ENCODE measurements around the gene OR1N1.
"Not testable (repeated sequence)": the region's sequence is repeated elsewhere in the genome, so short reads cannot be mapped to it uniquely, and the experiment has no call there.

Gene OR1N1, protein sequence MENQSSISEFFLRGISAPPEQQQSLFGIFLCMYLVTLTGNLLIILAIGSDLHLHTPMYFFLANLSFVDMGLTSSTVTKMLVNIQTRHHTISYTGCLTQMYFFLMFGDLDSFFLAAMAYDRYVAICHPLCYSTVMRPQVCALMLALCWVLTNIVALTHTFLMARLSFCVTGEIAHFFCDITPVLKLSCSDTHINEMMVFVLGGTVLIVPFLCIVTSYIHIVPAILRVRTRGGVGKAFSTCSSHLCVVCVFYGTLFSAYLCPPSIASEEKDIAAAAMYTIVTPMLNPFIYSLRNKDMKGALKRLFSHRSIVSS

GRCh38 chr9:122527193-122527592 lies at the start of gene OR1N1:
Gene OR1N1 (minus strand): TSS chr9:122527293. CDS start chr9:122527293, 0 bp downstream.
- no peak for DNase-seq (ENCODE audit: low read depth)

DNA sequence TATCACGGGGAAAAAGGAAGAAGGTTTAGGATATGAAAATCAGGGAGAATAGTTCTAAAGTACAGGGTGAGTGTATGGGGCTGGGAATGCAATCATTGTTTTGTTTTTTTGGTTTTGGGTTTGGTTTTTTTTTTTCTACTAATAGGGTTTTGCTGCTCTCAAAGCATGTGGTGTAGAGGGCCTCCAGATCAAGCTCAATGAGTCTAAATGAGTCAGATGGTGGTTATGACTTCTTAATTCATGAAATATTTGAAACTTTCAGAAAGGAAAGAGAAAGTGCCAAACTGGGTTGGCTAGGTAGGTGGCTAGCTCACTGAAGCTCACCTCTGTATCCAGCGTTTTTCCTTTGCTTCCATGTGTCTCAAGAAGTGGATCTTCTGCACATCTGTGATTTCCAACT lies 45.4 kb upstream of the OR1N1 start:
- no peak for DNase-seq (ENCODE audit: low read depth)

DNA sequence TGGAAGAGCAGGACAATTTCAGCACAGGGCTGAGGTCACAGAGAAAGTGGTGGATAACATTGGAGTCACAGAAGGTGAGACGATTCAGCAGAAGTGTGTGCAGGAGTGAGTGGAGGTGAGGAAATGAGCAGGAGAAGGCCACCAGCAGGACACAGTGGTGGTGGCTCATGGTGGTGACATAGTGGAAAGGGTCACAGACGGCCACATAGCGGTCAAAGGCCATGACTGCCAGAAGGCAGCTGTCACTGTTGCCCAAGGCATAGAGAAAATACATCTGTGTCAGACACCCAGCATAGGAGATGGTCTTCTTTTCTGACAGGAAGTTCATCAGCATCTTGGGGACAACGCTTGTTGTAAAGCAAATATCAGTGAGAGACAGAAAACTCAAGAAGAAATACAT lies 40.8 kb upstream of the OR1N1 start:
- DNase-seq (ENCODE audit: low read depth) = no peak

DNA sequence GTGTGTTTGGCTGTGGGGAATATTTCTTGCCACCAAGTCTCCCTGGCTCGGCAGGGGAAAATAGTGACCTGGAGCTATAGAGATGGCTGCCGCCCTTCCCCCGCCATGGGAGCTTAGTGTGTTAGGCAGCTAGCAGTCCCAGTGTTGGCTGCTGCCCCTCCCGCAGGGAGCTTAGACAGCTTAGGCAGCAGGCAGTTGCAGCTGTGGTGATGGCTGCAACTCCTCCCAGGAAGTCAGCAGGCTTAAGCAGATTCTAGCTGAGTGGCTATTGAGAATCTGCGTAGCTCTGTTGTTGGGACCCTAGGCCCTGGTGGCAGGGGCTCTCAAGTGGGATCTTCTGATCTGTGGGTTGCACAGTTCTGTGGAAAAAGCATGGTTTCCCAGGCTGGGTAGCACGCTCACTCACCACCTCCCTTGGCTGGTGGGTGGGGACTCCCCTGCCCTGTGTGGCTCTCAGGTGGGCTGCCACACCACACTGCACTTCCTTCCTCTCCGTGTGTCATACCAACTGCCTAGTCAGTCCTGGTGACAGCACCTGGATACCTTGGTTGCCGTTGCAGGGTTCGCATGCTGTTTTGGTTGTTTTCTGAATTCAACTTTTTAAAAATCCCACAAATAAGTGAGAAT lies 35.2 kb upstream of the OR1N1 start:
- DNase-seq (ENCODE audit: low read depth) = no peak

DNA sequence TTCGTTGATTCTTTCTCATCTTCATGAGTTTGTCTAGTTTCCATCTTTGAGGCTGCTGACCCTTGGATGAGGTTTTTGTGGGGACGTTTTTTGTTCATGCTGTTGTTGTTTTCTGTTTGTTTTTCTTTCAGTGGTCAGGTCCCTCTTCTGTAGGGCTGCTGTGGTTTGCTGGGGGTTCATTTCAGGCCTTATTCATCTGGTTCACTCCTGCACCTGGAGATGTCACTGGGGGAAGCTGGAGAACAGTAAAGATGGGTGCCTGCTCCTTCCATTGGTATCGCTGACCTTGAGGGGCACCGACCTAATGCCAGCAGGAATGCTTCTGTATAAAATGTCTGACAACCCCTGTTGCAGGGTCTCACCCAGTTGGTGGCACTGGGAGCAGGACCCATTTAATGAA lies 34.4 kb upstream of the OR1N1 start:
- no peak for DNase-seq (ENCODE audit: low read depth)

- no peak for DNase-seq (ENCODE audit: low read depth)
These were observed 25.7 kb upstream of the OR1N1 start, which contains the start of gene OR1N2 for GRCh38 chr9:122552812-122553211. Gene OR1N2 (plus strand): TSS chr9:122553112. CDS start chr9:122553212, 100 bp downstream.

- no peak for DNase-seq (ENCODE audit: low read depth)
These were observed 24.3 kb upstream of the OR1N1 start for GRCh38 chr9:122551371-122551770.

GRCh38 chr9:122546196-122546595 lies 19.1 kb upstream of the OR1N1 start:
- DNase-seq (ENCODE audit: low read depth) = no peak

DNA sequence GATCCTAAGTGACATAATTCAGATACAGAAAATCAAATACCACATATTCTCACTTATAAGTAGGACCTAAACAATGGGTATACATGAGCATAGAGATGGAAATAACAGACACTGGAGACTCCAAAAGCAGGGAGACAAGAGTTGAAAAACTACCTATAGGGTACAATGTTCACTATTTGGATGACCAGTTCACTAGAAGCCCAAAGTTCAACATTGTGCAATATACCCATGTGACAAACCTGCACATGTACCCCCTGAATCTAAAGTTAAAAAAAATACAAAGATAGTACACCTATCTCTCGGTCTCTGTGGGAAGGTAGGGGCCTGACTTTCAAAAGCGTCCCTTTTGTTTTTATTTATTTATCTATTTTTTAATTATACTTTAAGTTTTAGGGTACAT lies 11.7 kb upstream of the OR1N1 start:
- DNase-seq (ENCODE audit: low read depth) = no peak

DNA sequence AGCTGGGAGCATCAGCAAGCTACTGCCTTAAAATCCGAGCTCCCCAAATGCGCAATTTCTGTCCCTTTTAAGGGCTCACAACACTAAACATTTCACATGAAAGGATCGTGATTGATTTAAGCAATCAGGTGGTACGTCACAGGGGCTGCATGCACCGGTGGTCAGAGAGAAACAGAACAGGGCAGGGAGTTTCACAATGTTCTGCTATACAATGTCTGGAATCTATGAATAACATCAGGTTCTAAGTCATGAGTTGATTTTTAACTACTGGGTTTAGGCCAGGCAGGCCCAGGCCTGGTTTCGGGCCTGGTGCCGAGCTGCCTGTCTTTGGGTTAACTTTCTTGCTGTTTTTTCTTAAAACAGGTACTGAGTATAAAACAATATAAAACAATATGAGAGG lies 10.0 kb upstream of the OR1N1 start:
- DNase-seq (ENCODE audit: low read depth) = not testable (repeated sequence)

GRCh38 chr9:122536134-122536533 lies 9.0 kb upstream of the OR1N1 start:
- DNase-seq (ENCODE audit: low read depth) = no peak

DNA sequence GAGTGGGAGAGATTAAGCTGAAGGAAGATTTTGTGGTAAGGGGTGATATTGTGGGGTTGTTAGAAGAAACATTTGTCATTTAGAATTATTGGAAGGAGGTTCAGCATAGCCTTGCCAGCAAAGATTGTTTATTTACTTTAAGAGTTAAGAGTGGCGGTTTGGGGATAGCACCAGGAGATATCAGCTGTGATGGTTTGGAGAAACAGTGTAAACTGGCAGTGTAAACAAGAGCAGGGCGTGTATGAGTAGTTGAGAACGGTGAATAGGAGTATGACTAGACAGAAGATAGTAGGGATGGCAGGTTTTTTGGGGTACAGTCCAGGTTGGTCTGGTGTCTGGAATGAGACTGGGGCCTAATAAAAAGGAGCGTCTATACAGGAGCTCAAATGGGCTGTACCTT lies 4.1 kb upstream of the OR1N1 start:
- not testable (repeated sequence) for DNase-seq (ENCODE audit: low read depth)

GRCh38 chr9:122526602-122527001 lies 491 bp downstream of the OR1N1 start:
- DNase-seq (ENCODE audit: low read depth) = no peak

DNA sequence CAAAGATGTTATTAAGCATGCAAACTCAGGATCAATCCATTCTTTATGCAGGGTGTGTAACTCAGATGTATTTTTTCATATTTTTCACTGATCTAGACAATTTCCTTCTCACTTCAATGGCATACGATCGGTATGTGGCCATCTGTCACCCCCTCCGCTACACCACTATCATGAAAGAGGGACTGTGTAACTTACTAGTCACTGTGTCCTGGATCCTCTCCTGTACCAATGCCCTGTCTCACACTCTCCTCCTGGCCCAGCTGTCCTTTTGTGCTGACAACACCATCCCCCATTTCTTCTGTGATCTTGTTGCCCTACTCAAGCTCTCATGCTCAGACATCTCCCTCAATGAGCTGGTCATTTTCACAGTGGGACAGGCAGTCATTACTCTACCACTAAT lies 7.7 kb downstream of the OR1N1 start:
- no peak for DNase-seq (ENCODE audit: low read depth)

DNA sequence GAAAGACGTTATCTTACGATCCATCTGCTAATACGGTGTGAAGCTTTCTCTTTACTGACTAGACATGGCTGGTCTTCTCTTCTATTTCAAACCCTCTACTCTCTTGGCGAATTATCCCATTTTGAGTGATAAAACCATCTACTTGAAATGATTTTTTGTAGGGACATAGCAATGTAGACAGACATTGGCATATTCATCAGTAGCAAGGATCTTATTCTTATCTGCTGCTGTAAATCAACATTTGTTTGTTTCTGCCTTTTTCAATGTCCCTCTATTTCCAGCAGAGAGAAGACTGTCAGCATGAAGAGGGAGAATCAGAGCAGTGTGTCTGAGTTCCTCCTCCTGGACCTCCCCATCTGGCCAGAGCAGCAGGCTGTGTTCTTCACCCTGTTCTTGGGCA lies 8.3 kb downstream of the OR1N1 start, which contains the start of gene OR1J4:
TSS of gene OR1J4 (plus strand) at position 301 of the 400 bp plus-strand sequence. CDS start at position 301, 0 bp downstream.
- no peak for DNase-seq (ENCODE audit: low read depth)

- DNase-seq (ENCODE audit: low read depth) = no peak
These were observed 8.9 kb downstream of the OR1N1 start for GRCh38 chr9:122518226-122518625.

DNA sequence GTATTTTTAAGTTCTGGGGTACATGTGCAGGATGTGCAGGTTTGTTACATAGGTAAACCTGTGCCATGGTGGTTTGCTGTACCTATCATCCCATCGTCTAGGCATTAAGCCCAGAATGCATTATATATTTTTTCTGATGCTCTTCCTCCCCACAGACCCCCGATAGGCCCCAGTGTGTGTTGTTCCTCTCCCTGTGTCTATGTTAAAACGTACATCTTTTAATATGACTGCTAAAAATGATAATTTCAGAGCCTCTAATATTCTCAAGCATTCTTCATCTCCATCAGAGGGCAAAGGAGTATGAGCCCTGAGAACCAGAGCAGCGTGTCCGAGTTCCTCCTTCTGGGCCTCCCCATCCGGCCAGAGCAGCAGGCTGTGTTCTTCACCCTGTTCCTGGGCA lies 16.6 kb downstream of the OR1N1 start, which contains the start of gene OR1J2:
TSS of gene OR1J2 (plus strand) at position 301 of the 400 bp plus-strand sequence. CDS start at position 301, 0 bp downstream.
- no peak for DNase-seq (ENCODE audit: low read depth)

DNA sequence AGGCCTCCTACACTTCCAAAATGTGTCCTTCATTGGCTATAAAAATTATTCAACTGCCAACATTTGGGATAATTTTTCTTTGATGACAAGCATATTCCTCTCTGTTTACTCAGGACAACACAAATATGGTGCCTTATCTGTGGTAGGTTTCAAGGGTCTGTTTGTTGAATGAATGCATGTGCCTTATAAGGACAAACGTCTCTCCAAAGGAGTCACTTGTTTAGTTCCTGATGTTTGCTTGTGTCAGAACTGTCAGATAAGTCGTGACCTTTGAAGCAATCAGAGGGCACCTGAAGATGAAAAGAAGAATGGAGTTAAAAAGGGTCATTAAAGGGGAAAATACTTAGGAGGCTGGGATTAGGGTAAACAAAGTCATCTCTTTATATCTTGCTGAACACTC lies 20.1 kb downstream of the OR1N1 start:
- no peak for DNase-seq (ENCODE audit: low read depth)

- no peak for DNase-seq (ENCODE audit: low read depth)
These were observed 28.2 kb downstream of the OR1N1 start for GRCh38 chr9:122498883-122499288.

DNA sequence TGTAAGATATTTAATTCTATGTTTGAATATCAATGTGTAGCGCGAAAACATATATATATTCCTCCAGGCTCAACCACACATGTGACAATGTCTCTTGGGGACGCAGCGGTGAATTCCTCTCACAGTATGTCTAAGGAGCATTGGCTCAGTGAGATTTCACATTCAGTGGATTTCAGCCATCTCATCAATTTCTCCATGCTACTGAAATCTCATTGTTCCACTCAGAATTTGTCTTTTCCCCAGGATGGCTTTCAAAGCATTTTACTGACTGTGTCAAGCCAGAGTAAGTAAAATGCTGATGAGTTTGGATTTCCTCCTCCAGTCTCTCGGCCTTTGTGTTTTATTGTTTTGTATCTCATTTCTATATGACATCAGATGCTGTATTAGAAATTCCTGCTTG lies 48.0 kb downstream of the OR1N1 start:
- DNase-seq (ENCODE audit: low read depth) = no peak

DNA sequence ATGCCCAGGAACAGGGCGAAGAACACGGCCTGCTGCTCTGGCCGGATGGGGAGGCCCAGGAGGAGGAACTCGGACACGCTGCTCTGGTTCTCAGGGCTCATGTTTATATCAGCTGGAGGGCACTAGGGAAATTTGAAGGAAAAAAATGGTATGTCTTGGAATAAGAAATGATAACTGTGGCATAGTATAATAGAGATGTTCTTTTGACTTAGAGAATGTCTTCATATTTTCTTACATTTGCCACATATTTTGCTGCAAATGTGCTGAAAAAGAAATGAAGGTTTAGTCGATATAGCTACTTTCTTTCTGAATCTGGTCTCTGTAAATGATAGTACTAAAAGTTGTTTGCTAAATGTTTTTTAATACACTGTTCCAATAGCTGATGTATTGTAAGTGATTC lies 49.3 kb downstream of the OR1N1 start, which contains the start of gene OR1J1:
TSS of gene OR1J1 (minus strand) at position 101 of the 400 bp plus-strand sequence. CDS start at position 101, 0 bp downstream.
- no peak for DNase-seq (ENCODE audit: low read depth)

DNA sequence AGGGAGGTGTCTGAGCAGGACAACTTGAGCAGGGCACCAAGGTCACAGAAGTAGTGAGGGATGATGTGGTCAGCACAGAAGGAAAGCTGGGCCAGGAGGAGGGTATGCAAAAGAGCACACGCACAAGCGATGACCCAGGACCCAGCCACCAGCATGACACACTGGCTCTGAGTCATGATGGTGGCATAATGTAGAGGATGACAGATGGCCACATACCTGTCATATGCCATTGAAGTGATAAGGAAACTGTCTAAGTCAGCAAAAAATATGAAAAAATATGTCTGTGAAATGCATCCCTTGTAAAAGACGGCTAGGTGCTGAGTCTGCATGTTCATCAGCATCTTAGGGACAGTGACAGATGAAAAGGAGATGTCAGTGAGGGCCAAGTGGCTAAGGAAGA lies 49.7 kb downstream of the OR1N1 start:
- DNase-seq (ENCODE audit: low read depth) = no peak
